Measurements from ENCODE around the gene KCNK7.

Gene KCNK7

DNA sequence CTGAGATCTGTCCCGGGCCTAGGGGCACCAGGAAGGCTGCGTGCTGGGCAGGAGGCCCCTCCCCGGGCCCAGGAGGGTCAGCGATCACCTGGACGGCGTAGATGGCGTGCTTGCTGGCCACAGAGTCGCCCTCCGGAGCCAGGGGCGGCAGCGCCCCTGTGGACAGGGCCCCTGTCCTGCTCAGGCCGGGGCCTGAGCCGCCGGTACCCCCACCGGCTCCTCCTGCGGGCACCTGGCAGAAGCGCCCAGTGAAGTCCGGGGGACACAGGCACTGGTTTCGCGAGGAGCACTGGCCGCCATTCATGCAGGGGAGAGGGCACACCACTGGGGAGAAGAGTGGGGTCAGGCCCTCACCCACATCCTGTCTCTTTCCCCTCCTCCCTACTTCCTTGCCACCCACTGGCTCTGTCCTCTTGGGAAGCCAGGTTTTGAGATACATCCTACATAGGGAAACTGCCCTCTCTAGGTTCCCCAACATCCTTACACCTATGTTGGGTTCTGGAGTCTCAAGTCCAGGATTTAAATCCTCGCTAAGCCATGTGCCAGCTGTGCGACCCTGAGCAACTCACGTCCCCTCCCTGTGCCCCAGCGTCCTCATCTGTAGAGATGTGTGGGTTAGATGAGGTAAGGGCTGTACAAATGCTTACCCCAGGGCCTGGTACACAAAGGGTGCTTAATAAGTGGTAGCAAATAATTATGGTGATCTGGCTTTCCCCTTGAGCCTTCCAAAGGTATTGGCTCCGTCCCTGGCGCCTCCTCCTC is 41.4 kb downstream of the KCNK7 start:
- no peak for DNase-seq

DNA sequence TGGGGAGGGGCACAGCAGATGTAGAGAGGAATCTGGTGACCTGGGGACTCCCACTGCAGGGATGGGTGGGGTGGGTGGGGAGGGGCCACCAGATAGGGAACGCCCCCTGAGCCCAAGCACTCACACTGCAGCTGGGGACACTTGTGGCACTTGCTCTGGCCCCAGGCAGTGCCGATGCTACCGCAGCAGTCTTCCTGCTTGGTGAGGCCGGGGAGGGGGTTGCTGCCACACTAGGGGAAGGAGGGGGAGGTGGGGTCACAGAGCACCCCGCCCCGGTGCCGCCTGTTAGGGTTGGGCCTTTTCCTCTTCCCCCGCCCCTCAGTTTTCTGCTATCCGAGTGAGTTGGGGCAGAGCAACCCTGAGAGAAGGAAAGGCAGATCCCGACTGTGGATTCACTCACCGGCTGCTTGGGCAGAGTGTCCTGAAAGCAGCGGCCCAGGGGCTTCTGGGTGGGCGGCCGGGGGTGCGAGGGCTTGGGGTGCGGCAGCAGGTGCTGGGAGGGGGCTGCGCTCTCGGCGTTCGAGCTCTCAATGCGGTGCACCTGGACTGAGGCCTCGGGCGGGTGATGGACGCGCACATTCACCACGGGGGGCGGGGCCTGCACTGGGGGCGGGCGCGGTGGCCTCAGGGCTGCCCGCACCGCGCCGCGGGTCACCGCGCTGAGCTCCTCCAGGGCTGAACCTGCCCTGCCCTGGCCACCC is 42.1 kb downstream of the KCNK7 start:
- peak; percentile 49 for DNase-seq

DNA sequence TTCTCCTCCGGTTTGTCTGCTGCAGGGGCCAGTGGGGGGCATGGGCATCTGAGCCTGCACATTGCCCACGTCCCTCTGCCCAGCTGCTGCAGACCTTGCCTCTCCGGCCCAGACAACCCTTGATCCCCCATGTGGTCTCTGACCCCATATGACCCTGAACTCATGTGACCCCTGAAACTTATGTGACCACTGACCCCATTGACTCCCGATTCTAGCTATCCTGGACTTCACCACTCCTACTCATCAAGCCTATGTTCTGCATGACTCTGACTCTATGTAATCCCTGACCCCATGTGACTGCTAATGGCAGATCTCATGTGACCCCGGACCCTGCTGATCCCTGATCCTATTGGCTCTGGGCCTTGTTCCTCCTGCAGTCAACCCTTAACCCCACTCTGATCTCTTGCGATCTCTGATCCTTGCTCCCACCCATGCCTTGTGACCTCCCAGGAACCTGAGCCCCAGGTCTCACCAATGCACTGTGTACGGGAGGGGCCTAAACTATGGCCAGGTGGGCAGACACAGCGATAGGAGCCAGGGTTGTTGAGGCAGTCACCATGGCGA is 43.1 kb downstream of the KCNK7 start:
- no peak for DNase-seq

DNA sequence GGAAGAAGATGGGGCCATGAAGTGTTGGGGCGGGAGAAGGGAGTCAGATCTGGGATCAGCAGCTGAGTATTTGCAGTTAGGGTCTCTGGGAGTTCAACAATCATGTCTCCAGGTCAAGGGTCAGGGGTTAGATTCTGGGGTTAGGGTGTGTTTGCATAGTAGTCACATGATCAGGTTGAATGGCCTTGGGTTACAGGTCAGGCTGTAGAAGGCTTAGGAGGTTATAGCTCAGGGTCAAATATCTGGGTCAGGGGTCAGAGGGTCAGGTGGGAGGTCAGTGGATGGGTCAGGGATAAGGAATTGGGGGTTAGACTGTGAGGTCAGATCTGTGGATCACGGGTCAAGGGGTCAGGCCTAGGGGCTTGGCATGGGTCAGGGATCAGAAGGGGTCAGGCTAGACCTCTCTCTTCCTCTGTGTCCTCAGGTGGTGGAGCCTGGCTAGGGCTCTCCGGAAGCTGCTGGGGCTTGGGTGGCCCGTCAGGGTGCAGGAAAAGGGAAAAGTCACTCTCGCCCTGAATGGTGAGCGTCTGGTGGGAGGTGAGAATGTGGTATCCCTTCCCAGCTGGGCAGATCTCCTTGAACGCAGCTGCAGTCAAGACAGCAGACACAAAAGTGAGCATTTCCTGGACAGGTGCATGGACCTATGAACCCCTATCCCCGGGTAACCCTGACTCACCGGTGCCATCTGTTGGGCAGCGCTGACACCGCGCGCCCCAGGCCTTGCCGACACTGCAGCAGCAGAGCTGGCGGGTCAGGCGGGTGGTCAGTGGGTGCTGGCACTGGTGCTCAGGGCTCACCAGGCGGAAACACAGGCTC is 43.8 kb downstream of the KCNK7 start:
- peak; percentile 66 for DNase-seq

DNA sequence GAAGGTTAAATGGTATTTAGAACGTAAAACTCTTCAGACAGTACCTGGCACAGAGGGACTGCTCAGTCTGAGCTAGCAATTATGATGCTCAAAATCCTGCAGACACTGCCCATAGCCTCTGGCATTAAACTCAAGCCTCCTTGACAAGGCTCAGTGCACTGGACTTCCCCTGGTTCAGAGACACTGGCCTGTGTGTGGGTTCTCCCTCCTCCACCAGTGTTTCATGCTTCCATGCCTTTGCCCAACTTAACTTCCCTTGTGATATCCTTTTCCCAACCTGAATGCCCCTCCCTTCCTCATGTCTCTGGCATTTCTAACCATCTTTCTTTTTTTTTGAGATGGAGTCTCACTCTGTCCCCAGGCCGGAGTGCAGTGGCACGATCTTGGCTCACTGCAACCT is 46.5 kb downstream of the KCNK7 start:
- no peak for DNase-seq

DNA sequence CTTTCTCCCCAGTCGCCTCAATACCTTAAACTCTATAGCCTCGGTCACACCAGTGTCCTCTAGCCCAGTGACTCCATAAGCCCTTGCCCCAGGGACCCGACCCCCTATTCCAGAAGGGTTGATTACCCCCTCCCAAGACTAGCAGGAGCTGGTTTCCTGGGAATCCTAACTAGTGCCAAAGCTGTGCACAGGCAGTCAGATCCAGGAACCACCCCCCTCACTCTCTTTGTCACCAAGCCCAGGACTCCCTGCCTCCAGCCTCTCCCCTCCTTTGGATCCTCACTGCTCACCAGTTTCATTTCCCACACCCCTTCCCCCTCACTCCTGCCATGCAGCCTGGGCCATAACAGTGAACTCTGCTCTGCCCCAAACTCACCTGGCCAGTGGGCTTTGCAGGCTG is 47.2 kb downstream of the KCNK7 start:
- no peak for DNase-seq

DNA sequence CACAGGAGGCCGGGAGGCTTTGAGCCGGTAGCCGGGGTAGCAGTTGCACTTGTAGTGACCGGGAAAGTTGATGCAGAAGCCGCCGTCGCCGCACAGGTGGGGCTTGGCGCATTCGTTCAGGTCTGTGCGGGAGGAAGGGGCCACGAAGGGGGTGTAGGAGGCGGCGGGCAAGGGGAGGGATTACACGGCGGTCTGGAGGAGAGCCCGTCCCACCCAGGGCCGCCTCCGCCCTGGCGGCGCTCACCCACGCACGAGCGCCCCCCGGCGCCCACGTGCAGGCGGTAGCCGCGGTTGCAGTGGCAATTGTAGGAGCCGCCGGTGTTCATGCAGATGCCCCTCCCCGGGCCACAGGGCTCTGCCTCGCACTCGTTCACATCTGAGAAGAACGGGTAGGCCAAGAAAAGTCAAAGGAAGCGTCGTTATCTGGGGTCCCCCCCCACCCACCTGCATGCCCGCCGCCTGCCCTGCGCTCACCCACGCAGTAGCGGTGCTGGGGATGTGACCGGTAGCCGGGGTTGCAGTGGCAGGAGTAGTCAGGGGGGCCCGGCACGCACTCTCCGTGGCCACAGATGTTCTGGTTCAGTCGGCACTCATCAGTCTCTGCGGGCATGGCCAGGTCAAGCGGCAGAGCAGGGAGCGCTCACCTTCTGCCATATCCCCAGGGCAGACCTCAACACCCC is 48.0 kb downstream of the KCNK7 start:
- no peak for DNase-seq

DNA sequence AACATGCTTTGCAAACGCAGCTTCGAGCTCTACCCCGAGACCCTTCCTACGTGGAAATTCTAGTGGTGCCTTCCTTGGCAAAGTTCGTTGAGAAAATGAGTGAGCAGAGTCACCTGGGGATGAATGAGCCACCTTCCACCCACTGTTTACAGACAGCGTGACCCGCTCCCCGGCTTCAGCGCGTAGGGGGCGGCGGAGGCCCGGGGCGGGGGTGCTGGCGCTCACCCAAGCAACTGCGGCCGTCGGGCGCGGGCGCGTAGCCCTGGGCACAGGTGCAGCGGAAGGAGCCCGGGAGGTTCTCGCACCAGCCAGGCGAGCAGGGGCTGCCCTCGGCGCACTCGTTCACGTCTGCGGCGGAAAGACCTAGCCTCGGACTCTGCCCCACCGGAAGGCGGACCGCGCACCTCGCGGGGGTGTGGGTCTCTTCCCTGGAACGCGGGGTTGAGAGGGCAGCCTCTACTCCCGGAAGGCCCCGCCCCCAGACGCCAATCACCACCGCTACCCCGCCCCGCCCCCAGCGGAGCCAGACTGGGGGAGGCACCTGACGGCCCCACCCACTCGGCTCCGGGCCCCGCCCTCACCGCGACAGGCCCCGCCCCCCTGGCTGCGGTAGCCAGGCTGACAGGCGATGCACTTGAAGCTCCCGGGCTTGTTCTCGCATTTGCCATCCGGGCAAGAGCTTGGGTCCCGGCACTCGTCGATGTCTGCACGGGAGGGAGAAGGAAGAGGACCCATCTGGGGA is 49.2 kb downstream of the KCNK7 start:
- peak; percentile 84 for DNase-seq

DNA sequence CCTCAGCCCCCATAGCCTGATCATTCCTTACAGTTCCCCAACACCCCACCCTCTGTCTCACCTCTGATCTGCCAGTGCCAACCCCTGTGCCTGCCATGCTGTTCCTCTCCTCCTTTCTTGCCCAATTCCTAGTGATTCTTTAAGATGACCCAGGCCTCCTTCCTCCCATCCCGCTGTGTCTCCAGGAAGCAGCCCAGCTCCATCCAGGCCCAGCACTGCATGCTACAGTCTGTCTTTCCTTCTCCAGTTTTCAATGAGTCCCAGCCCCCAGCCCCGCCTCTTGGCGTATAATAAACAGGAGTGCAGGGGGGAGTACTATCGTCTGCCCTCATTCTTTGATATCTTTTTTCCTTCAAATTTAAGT is 49.8 kb downstream of the KCNK7 start:
- no peak for DNase-seq
